ENCODE measurements around the gene EEF1G. TPM values are rescaled to one million over a fixed set of nuclear protein-coding genes. Genes with fewer than 3 reads are reported as not detected.
A peak's percentile ranks its signal among the peaks of the same experiment; 100 is the strongest.

EEF1G gene
- total and polyA plus RNA-seq, 9 of the 15 experiments (the other 6 are each of a cell fraction or from before 2014, with no cell fraction given) = 985 to 2,349 (median 2,035) TPM

- H3K9me3 ChIP-seq (replicated peaks; ENCODE audit: control insufficient read depth, insufficient read depth, low read depth, low read length) = no peaks in the 10 kb centered on the region
- H3K4me1 ChIP-seq (replicated peaks in 1 of 2; ENCODE audit: control insufficient read depth in 2 of 2, insufficient read depth in 2 of 2, low read length in 2 of 2) = peaks cover 34 to 38% of the 10 kb centered on the region in 2 experiments
- no TSS peak for BruUV-seq (replicated peaks)
- intact Hi-C loops (cut with micrococcal nuclease) = loop anchor here (1.0 kb wide), 1 partner anchor 164 kb away; no protein-coding TSS in a partner anchor
- H3K9me1 ChIP-seq (ENCODE audit: control insufficient read depth, insufficient read depth, low read length) = no peaks in the 10 kb centered on the region
- no peaks in the 10 kb centered on the region for H3K27me3 ChIP-seq (ENCODE audit: control insufficient read depth in 2 of 2, insufficient read depth in 2 of 2, low read length in 2 of 2)
- no peak overlapping the region for H3K4me3 ChIP-seq
- H2AFZ ChIP-seq (ENCODE audit: low read depth, low read length) = no peak overlapping the region
- POLR2A ChIA-PET = interaction anchor here (0.6 to 3.1 kb wide), 14 partner anchors 9 to 322 kb away, joined by 3 to 15 read pairs (median 5); partner anchors contain the start of genes AHNAK, EEF1G and TUT1
- H3K4me2 ChIP-seq (ENCODE audit: insufficient read depth, low read length) = no peak overlapping the region
- in situ Hi-C loops (cut with MboI) = no loop called here
- peaks cover 83% of the 10 kb centered on the region for H3K36me3 ChIP-seq (ENCODE audit: control insufficient read depth, insufficient read depth, low read length)
- CTCF ChIA-PET (ENCODE audit: low intra/inter-chr PET ratio) = interaction anchor here (0.6 to 3.9 kb wide), 7 partner anchors 15 to 180 kb away, joined by 3 to 48 read pairs (median 3); no protein-coding TSS in a partner anchor
- FAIRE-seq = peak; percentile 95
- H3K9ac ChIP-seq (ENCODE audit: insufficient read depth in 1 of 2, low read depth in 2 of 2, low read length in 2 of 2) = no peak overlapping the region
- H3K79me2 ChIP-seq (ENCODE audit: control insufficient read depth, insufficient read depth, low read length) = peaks cover 36% of the 10 kb centered on the region
- no peak overlapping the region for H3K27ac ChIP-seq (ENCODE audit: extremely low read depth, low read depth, low read length)
- ATAC-seq = peak; percentile 89
- peak; percentile 73 to 92 (median 80) for DNase-seq (ENCODE audit: extremely low read depth in 1 of 4, low spot score in 3 of 4)
- peaks cover 9% of the 10 kb centered on the region; the same call in 1 of the 2 replicates for H4K20me1 ChIP-seq (replicated peaks; ENCODE audit: control insufficient read depth, insufficient read depth, low read length)
- WGBS (ENCODE audit: insufficient coverage, low coverage, missing lambda C conversion rate) = 39% methylated on average over 2 of the region's 2 CpGs
- TF ChIP-seq CREBBP (IDR thresholded peaks at IDR 0.05; ENCODE audit: low read depth, low read length) (no peak), ZNF133 (CRISPR knock-in tag; IDR thresholded peaks at IDR 0.05) (no peak), ZNF561 (CRISPR knock-in tag; conservative IDR thresholded peaks at IDR 0.05) (no peak), TAF1 (IDR thresholded peaks at IDR 0.05; ENCODE audit: control insufficient read depth, extremely low read depth, insufficient read depth, low read length, severe bottlenecking) (no peak), THAP7 (CRISPR knock-in tag; IDR thresholded peaks at IDR 0.05) (no peak), ATF2 (CRISPR knock-in tag; IDR thresholded peaks at IDR 0.05) (no peak), GABPB2 (CRISPR knock-in tag; conservative IDR thresholded peaks at IDR 0.05) (no peak), ZNF277 (CRISPR knock-in tag; IDR thresholded peaks at IDR 0.05; ENCODE audit: borderline replicate concordance) (no peak), FOXK2 (conservative IDR thresholded peaks at IDR 0.05 in 1 of 2, IDR thresholded peaks at IDR 0.05 in 1 of 2; ENCODE audit: low read depth in 2 of 2) (peak; percentile 56 to 75; a peak in 3 of 4 replicates), ZFX (CRISPR knock-in tag; IDR thresholded peaks at IDR 0.05) (no peak; the same call in 1 of the 2 replicates), RBBP5 (IDR thresholded peaks at IDR 0.05; ENCODE audit: borderline replicate concordance, insufficient read depth, low read length, poor library complexity, severe bottlenecking) (no peak), SMC3 (conservative IDR thresholded peaks at IDR 0.05; ENCODE audit: insufficient read depth, low read depth, low read length) (peak; percentile 88), ZNF639 (CRISPR knock-in tag; conservative IDR thresholded peaks at IDR 0.05 in 1 of 2, IDR thresholded peaks at IDR 0.05 in 1 of 2) (no peak), ZC3H11A (IDR thresholded peaks at IDR 0.05; ENCODE audit: low read depth, low read length) (no peak), BRCA1 (IDR thresholded peaks at IDR 0.05) (no peak), BRCA1 (CRISPR knock-in tag; IDR thresholded peaks at IDR 0.05) (no peak)
Observed at GRCh38 chr11:62560566-62561103, 13.1 kb downstream of the EEF1G start.

Measured in K562 (cell line).